C4-2B (cell line): ENCODE data around the gene KDM4C.

Experiments used
- H3K27ac ChIP-seq: fragments of 450-650 bp; 2 replicates; pipeline ENCODE4 v1.5.1; 2017
- ZFX ChIP-seq: fragments of 450-650 bp; IDR thresholded peaks from 2 replicates; pipeline ENCODE4 v1.6.1; 2017
- TF ChIP-seq, protein P1 (sequence below): fragments of 450-650 bp; conservative IDR thresholded peaks from 2 replicates; pipeline ENCODE4 v1.5.1; 2017; ENCODE audit warnings: mild to moderate bottlenecking

KDM4C gene

DNA sequence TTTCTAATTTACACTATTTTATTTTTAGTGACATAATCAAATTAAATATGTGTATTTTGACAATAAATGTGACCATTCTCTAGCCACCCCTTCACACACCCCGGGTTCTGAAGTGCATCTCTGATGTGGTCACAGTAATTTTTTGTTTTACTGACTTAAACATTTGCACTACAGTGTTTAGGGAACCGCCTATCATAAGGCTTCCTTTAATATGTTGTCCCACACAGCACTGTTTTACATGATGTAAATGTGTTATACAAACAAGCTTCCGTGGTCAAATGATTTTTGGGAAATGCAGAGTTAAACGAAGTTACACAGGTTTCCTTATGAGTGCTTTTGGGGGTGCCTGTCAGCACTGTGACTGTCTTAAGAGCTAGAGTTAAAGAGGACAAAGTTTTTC is 86.5 kb downstream of the KDM4C start:
- H3K27ac ChIP-seq = no peak overlapping the region
- TF ChIP-seq, protein P1, sequence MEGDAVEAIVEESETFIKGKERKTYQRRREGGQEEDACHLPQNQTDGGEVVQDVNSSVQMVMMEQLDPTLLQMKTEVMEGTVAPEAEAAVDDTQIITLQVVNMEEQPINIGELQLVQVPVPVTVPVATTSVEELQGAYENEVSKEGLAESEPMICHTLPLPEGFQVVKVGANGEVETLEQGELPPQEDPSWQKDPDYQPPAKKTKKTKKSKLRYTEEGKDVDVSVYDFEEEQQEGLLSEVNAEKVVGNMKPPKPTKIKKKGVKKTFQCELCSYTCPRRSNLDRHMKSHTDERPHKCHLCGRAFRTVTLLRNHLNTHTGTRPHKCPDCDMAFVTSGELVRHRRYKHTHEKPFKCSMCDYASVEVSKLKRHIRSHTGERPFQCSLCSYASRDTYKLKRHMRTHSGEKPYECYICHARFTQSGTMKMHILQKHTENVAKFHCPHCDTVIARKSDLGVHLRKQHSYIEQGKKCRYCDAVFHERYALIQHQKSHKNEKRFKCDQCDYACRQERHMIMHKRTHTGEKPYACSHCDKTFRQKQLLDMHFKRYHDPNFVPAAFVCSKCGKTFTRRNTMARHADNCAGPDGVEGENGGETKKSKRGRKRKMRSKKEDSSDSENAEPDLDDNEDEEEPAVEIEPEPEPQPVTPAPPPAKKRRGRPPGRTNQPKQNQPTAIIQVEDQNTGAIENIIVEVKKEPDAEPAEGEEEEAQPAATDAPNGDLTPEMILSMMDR = no peak
- no peak for TF ChIP-seq ZFX

DNA sequence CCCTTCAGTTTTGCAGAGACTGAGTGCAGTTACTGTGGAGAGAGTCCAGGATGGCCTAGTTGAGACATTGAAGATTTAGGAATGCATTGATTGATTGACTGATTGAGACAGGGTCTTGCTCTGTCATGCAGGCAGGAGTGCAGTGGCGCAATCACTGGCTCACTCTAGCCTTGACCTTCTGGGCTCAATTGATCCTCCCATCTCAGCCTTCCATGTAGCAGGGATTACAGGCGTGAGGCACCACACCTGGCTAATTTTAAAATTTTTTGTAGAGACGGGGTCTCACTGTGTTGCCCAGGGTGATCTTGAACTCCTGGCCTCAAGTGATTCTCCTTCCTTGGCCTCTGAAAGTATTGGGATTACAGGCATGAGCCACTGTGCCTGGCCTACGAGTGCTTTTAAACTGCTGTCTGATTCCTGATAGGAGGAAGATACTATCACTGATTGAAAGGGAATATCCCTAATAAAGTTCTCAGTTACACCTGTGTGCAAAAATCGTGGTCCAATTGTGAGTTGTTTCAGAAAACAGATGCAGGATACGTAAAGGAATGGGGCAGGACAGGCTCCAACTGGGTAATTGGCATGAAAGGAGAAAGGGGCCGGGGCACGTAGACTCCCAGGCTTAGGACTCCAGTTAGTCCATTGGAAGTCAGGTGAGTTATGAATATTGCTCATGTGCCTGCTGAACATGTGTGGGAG is 87.5 kb downstream of the KDM4C start:
- TF ChIP-seq ZFX = no peak
- TF ChIP-seq, protein P1 = no peak
- H3K27ac ChIP-seq = no peak overlapping the region

DNA sequence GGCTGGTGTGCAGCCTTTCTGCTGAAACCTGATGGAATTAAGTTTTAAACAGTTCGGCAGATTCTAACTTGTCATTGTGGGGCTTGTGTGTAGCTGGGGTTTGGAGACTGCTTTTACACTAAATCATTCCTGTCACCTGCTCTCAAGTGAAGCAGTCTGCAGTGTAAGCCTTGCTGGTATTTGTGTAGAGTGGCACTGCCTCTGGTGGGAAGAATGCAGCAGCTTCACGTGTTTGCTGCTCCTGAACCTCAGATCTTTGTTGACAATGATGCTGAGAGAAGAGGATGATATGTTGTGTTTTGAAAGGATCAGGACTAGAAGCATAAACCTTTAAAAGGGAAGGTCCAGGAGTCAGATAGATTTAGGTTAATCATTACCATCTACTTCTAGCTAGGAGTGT is 88.1 kb downstream of the KDM4C start:
- TF ChIP-seq, protein P1 = no peak; the same call in 1 of the 2 replicates
- no peak for TF ChIP-seq ZFX
- H3K27ac ChIP-seq = no peak overlapping the region

DNA sequence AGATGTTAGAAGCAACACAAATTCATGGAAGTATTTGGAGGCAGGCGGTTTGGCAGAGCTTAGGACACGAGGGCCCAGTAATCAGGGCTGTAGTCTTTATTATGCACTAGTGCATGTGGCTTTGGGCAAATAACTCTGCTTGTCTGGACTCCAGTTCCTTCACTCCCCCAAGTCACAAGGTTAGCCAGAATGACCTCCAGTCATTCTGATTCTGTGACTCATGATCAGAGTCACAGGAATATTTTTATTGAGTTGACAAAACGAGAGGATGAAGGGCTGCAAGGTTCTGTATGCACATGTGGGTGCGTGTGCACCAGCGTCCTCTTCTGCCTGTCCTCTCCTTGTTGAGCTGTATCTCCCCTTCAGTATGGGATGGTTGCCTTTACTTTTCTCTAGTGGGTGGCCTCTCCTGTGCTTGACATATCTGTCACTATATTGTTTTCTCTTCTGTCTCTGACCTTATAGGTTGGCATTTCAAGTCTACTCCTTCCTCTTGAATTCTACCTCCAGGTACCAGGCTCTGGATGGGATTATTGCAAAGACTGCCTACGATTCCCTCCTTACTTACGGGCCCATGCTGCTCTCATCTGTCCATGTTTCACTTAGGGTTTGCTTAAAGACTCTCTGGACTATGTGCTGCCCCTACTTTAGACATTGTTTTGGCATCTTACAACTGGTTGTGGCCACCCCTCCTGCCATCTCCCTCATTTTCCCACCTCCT is 94.6 kb downstream of the KDM4C start:
- no peak overlapping the region for H3K27ac ChIP-seq
- TF ChIP-seq, protein P1 = no peak
- no peak for TF ChIP-seq ZFX

DNA sequence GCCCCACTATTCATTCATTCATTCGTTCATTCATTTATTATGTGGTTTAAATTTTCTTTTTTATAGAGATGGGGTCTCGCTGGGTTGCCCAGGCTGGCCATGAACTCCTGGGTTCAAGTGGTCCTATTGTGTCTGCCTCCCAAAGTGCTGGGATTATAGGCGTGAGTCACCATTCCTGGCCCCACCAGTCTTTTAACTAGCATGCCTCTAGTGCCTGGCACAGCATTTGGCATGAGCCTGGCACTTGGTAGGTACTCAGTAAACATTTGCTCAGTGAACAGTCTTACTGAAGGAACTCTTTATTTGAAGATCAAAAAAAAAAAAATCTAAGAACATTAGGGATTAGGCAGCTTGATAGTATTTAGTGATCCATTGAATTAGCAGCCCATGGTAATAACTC is 98.1 kb downstream of the KDM4C start:
- H3K27ac ChIP-seq = no peak overlapping the region
- TF ChIP-seq ZFX = no peak
- TF ChIP-seq, protein P1 = no peak

DNA sequence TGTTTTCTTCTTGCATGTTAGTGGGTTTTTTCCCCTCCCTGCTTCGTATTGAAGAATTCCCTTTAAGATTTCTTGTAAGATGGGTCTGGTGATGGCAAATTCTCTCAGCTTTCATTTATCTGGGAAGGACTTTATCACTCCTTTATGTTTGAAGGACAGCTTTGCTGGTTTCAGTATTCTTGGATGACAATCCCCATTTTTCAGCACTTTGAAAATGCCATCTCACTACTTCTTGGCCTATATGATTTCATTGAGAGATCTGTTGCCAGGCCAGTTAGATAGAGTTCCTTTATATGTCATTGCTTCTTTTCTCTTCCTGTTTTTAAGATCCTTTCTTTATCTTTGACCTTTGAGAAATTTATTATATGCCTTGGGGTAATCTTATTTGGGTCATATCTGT is 106.3 kb downstream of the KDM4C start:
- TF ChIP-seq, protein P1 = no peak
- TF ChIP-seq ZFX = no peak

More for the DNA sequence above, 106.3 kb downstream of the KDM4C start:
- no peak overlapping the region for H3K27ac ChIP-seq
